HG02610 (cell line): ENCODE measurements around the gene TIAM2.
"Not testable (repeated sequence)": the region's sequence is repeated elsewhere in the genome, so short reads cannot be mapped to it uniquely, and the experiment has no call there.

ENCODE experiments used
- ATAC-seq: cut with Tn5 transposase; IDR thresholded peaks from one replicate; pipeline ENCODE4 v1.9.1; 2021; ENCODE audit warnings: mild to moderate bottlenecking, moderate library complexity; ENCODE audit not compliant: unreplicated experiment

Gene TIAM2

GRCh38 chr6:155222506-155222905 lies 227.4 kb downstream of the TIAM2 start:
- no peak for ATAC-seq

- ATAC-seq, result peak; percentile 99
Observed at GRCh38 chr6:155223646-155224451, 228.7 kb downstream of the TIAM2 start.

- no peak for ATAC-seq
Observed at GRCh38 chr6:155224618-155225017, 229.5 kb downstream of the TIAM2 start.

GRCh38 chr6:155227046-155227445 lies 231.9 kb downstream of the TIAM2 start:
- no peak for ATAC-seq

GRCh38 chr6:155228546-155229166 lies 233.5 kb downstream of the TIAM2 start:
- ATAC-seq, result no peak

- not testable (repeated sequence) for ATAC-seq
Observed at GRCh38 chr6:155230975-155231374, 235.9 kb downstream of the TIAM2 start.

- ATAC-seq, result no peak
Observed at GRCh38 chr6:155232848-155233247, 237.7 kb downstream of the TIAM2 start.

- no peak for ATAC-seq
Observed at GRCh38 chr6:155234167-155234566, 239.1 kb downstream of the TIAM2 start.

GRCh38 chr6:155234687-155235086 lies 239.6 kb downstream of the TIAM2 start:
- ATAC-seq, result no peak

- no peak for ATAC-seq
Observed at GRCh38 chr6:155235087-155235486, 240.0 kb downstream of the TIAM2 start.

GRCh38 chr6:155237613-155238012 lies 242.5 kb downstream of the TIAM2 start:
- ATAC-seq, result no peak

- ATAC-seq, result no peak
Observed at GRCh38 chr6:155240905-155241600, 245.9 kb downstream of the TIAM2 start.

- no peak for ATAC-seq
Observed at GRCh38 chr6:155241966-155242365, 246.9 kb downstream of the TIAM2 start.

GRCh38 chr6:155244434-155244833 lies 249.3 kb downstream of the TIAM2 start:
- ATAC-seq, result no peak

- no peak for ATAC-seq
Observed at GRCh38 chr6:155245193-155245592, 250.1 kb downstream of the TIAM2 start.

- ATAC-seq, result no peak
Observed at GRCh38 chr6:155245831-155246230, 250.7 kb downstream of the TIAM2 start.

- no peak for ATAC-seq
Observed at GRCh38 chr6:155246825-155247224, 251.7 kb downstream of the TIAM2 start.

GRCh38 chr6:155247618-155248007 lies 252.5 kb downstream of the TIAM2 start:
- ATAC-seq, result no peak

- ATAC-seq, result no peak
Observed at GRCh38 chr6:155248008-155249001, 253.2 kb downstream of the TIAM2 start.

- ATAC-seq, result no peak
Observed at GRCh38 chr6:155250701-155251381, 255.7 kb downstream of the TIAM2 start.
